Prostate gland (tissue), 2 donors: ENCODE data around the gene CR2.

Experiments used
- POLR2A ChIP-seq: fragments of 450-650 bp; IDR thresholded peaks from one replicate; pipeline ENCODE4 v1.6.1; 2016; ENCODE audit warnings: antibody characterized with exemption, mild to moderate bottlenecking
- TF ChIP-seq, protein P1 (sequence below), 4 experiments: fragments of 200-600 bp in 2 of 4; fragments of 450-650 bp in 2 of 4; sonication (generic) in 2 of 4; IDR thresholded peaks; 1 replicate in 3 of 4; 2 replicates in 1 of 4; pipeline ENCODE4 v1.5.1; 2016 to 2019; ENCODE audit warnings: antibody characterized with exemption in 4 of 4, mild to moderate bottlenecking in 2 of 4, moderate library complexity in 2 of 4

DNA sequence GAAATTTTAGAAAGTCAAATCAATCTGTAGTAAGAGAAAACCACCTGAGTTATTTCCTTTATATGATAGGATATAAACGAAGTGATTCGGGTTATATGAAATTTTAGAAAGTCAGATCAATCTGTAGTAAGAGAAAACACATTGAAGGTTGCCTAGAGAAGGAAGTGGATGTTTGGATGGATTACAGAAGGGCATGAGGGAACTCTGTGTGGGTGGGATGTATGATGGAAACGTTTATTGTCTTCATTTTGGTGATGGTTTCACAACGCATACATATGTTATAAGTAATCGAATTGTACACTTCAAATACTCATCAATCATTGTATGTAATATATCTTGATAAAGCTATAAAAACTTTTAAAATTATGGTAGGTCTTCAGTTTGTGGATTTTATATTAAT is 46.9 kb downstream of the CR2 start:
- TF ChIP-seq, protein P1, sequence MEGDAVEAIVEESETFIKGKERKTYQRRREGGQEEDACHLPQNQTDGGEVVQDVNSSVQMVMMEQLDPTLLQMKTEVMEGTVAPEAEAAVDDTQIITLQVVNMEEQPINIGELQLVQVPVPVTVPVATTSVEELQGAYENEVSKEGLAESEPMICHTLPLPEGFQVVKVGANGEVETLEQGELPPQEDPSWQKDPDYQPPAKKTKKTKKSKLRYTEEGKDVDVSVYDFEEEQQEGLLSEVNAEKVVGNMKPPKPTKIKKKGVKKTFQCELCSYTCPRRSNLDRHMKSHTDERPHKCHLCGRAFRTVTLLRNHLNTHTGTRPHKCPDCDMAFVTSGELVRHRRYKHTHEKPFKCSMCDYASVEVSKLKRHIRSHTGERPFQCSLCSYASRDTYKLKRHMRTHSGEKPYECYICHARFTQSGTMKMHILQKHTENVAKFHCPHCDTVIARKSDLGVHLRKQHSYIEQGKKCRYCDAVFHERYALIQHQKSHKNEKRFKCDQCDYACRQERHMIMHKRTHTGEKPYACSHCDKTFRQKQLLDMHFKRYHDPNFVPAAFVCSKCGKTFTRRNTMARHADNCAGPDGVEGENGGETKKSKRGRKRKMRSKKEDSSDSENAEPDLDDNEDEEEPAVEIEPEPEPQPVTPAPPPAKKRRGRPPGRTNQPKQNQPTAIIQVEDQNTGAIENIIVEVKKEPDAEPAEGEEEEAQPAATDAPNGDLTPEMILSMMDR (IDR thresholded peaks at IDR 0.05) = no peak
- TF ChIP-seq POLR2A = no peak
